A549 treated with GW870086 at 1 μM for 4 hours (cell line): ENCODE measurements around the gene YPEL4. TPM values are rescaled to one million over a fixed set of nuclear protein-coding genes. Genes with fewer than 3 reads are reported as not detected.

ENCODE experiments used
- total RNA-seq: library from RNA; stranded (reverse); fragments of 200-300 nt; extraction: Qiagen RNA extraction; gene quantifications from 5 replicates; pipeline ENCODE4 v1.2.3, GENCODE V29; 2022; ENCODE audit warnings: low read depth

Gene YPEL4
- total RNA-seq, result 0.11 to 0.59 TPM (median 0.32 TPM) in 4 of 5 replicates, not detected in the other

GRCh38 chr11:57649826-57650738, at the start of gene YPEL4:
Gene YPEL4 (minus strand): TSS chr11:57649912. CDS start chr11:57647107, 2,805 bp downstream.

GRCh38 chr11:57667736-57668433, 18.2 kb upstream of the YPEL4 start, which contains the start of gene ZDHHC5:
Gene ZDHHC5 (plus strand): TSS chr11:57668114. CDS start chr11:57673091, 4,977 bp downstream.

DNA sequence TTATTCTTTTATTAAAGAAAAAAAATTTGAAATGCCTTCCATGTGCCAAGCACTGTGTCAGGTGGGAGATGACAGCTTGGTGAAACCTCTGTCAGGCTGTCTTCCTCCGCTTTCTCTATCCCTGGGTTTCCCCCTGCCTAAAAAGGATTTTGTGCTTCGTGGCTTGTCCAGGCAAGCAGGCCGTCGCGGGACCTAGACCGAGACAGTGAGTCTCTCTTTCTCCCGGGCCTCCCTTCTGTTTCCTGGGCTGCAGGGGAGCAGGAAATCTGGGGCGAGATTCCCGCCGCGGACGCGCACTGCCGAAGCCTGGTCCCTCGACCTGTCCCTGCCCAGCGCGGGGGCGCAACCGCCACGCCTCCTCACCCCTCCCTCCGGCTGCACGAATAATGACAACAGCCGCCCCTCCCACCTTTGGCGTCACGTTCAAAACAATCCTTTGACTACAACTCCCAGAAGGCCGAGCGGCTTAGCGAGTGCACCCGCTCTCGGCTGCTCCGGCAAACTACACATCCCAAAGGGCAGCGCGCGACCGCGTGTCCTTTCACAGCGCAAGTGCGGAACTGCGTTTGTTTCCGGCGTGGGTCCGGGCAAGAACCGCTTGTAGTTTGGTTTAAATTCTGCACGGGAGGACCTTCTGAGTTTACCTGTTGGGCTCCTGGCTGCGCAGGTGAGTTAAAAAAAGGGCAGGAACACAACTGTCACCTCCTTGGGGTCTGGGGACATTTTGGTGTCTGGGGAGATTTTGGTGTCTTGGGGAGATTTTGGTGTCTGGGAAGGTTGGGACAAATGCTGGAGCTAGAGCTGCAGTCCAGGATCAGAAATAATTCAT, 7.7 kb upstream of the YPEL4 start, which contains the start of gene CLP1:
Gene CLP1 (plus strand): TSS at position 569 of the 829 bp plus-strand sequence. CDS start 1,715 bp downstream, outside the sequence.

GRCh38 chr11:57597461-57597915, 52.2 kb downstream of the YPEL4 start, which contains the start of gene SERPING1:
Gene SERPING1 (plus strand): TSS chr11:57597685. CDS start chr11:57598271, 586 bp downstream.

Other genes starting within 250 kb of the YPEL4 start
- 0.26 to 1.3 TPM (median 0.53 TPM) in 5 replicates for gene SLC43A3, start 222.8 kb downstream of the YPEL4 start, total RNA-seq
- 50.4 to 95.0 TPM (median 89.7 TPM) in 5 replicates for gene RTN4RL2, start 189.4 kb downstream of the YPEL4 start, total RNA-seq
- 1.9 to 2.8 TPM (median 2.6 TPM) in 5 replicates for gene SLC43A1, start 134.2 kb downstream of the YPEL4 start, total RNA-seq
- gene TIMM10, start 119.2 kb downstream of the YPEL4 start, total RNA-seq, result 141 to 185 TPM (median 160 TPM) in 5 replicates
- not detected in 5 replicates for gene SMTNL1, start 112.3 kb downstream of the YPEL4 start, total RNA-seq
- gene UBE2L6, start 82.2 kb downstream of the YPEL4 start, total RNA-seq, result 35.0 to 43.1 TPM (median 41.4 TPM) in 5 replicates
- gene SERPING1, start 52.2 kb downstream of the YPEL4 start, total RNA-seq, result 0.34 to 1.2 TPM (median 0.87 TPM) in 5 replicates
- gene CLP1, start 7.8 kb upstream of the YPEL4 start, total RNA-seq, result 25.7 to 31.9 TPM (median 29.2 TPM) in 5 replicates
- gene ZDHHC5, start 18.2 kb upstream of the YPEL4 start, total RNA-seq, result 68.1 to 74.7 TPM (median 71.7 TPM) in 5 replicates
- gene MED19, start 62.3 kb upstream of the YPEL4 start, total RNA-seq, result 28.4 to 31.4 TPM (median 30.2 TPM) in 5 replicates
- gene TMX2, start 62.7 kb upstream of the YPEL4 start, total RNA-seq, result 147 to 161 TPM (median 155 TPM) in 5 replicates
- 119 to 155 TPM (median 142 TPM) in 5 replicates for gene SELENOH, start 91.6 kb upstream of the YPEL4 start, total RNA-seq
- not detected in 5 replicates for gene BTBD18, start 101.9 kb upstream of the YPEL4 start, total RNA-seq
- 56.1 to 71.0 TPM (median 67.5 TPM) in 5 replicates for gene CTNND1, start 111.9 kb upstream of the YPEL4 start, total RNA-seq